ENCODE measurements around the gene ZNF883.

ZNF883 gene

GRCh38 chr9:113026200-113026599, 14.2 kb upstream of the ZNF883 start:
- TF ChIP-seq CTCF (IDR thresholded peaks at IDR 0.05; ENCODE audit: low read depth, low read length, missing control alignments): no peak
- in situ Hi-C loops (cut with HindIII; ENCODE audit: low sequenced_read_pairs): no loop called here
- no peak for DNase-seq (ENCODE audit: low read depth)
- H3K4me3 ChIP-seq (ENCODE audit: low read depth, low read length): no peak overlapping the region

- no peak overlapping the region for H3K4me3 ChIP-seq (ENCODE audit: low read depth, low read length)
- DNase-seq (ENCODE audit: low read depth): no peak
- in situ Hi-C loops (cut with HindIII; ENCODE audit: low sequenced_read_pairs): no loop called here
- no peak for TF ChIP-seq CTCF (IDR thresholded peaks at IDR 0.05; ENCODE audit: low read depth, low read length, missing control alignments)
Observed at GRCh38 chr9:113018247-113018646, 6.3 kb upstream of the ZNF883 start.

GRCh38 chr9:113012492-113012891, 500 bp upstream of the ZNF883 start:
- peak overlapping the region; percentile 53 for H3K4me3 ChIP-seq (ENCODE audit: low read depth, low read length)
- in situ Hi-C loops (cut with HindIII; ENCODE audit: low sequenced_read_pairs): no loop called here
- no peak for DNase-seq (ENCODE audit: low read depth)
- no peak for TF ChIP-seq CTCF (IDR thresholded peaks at IDR 0.05; ENCODE audit: low read depth, low read length, missing control alignments)

- in situ Hi-C loops (cut with HindIII; ENCODE audit: low sequenced_read_pairs): no loop called here
- no peak overlapping the region for H3K4me3 ChIP-seq (ENCODE audit: low read depth, low read length)
- no peak for TF ChIP-seq CTCF (IDR thresholded peaks at IDR 0.05; ENCODE audit: low read depth, low read length, missing control alignments)
- DNase-seq (ENCODE audit: low read depth): no peak
Observed at GRCh38 chr9:113005777-113006176, 6.2 kb downstream of the ZNF883 start.

- in situ Hi-C loops (cut with HindIII; ENCODE audit: low sequenced_read_pairs): no loop called here
Observed at GRCh38 chr9:112997236-112997941, 14.6 kb downstream of the ZNF883 start.

GRCh38 chr9:112971415-112971814, 40.6 kb downstream of the ZNF883 start:
- no peak overlapping the region for H3K4me3 ChIP-seq (ENCODE audit: low read depth, low read length)
- in situ Hi-C loops (cut with HindIII; ENCODE audit: low sequenced_read_pairs): no loop called here
- no peak for DNase-seq (ENCODE audit: low read depth)
- TF ChIP-seq CTCF (IDR thresholded peaks at IDR 0.05; ENCODE audit: low read depth, low read length, missing control alignments): no peak

More at GRCh38 chr9:112997236-112997941, 14.6 kb downstream of the ZNF883 start:
- TF ChIP-seq CTCF (IDR thresholded peaks at IDR 0.05; ENCODE audit: low read depth, low read length, missing control alignments): no peak
- H3K4me3 ChIP-seq (ENCODE audit: low read depth, low read length): no peak overlapping the region
- no peak for DNase-seq (ENCODE audit: low read depth)

All from astrocyte of the cerebellum (primary cell).